H9 (cell line): ENCODE data around the gene PLB1. TPM values are rescaled to one million over a fixed set of nuclear protein-coding genes. Genes with fewer than 3 reads are reported as not detected.

Source experiments
- DNase-seq: peaks from one replicate; pipeline ENCODE4 v3.0.0-alpha.2; 2017
- H2AFZ ChIP-seq: one replicate; pipeline ENCODE4 v1.6.1; 2013; ENCODE audit warnings: mild to moderate bottlenecking, low read length, control low read depth, moderate library complexity
- H2AK5ac ChIP-seq: 2 replicates; pipeline ENCODE4 v1.6.1; 2013; ENCODE audit warnings: low read length, control low read depth, mixed read lengths; ENCODE audit not compliant: insufficient read length
- H2BK120ac ChIP-seq: one replicate; pipeline ENCODE4 v1.6.1; 2013; ENCODE audit warnings: low read depth, mild to moderate bottlenecking, low read length, control low read depth, inconsistent platforms; ENCODE audit not compliant: poor library complexity, severe bottlenecking
- H2BK12ac ChIP-seq: 2 replicates; pipeline ENCODE4 v1.6.1; 2013; ENCODE audit warnings: low read length, control low read depth, mixed read lengths, low read depth; ENCODE audit not compliant: insufficient read length
- H2BK15ac ChIP-seq: 2 replicates; pipeline ENCODE4 v1.6.1; 2013; ENCODE audit warnings: low read depth, low read length, control low read depth
- H2BK20ac ChIP-seq: one replicate; pipeline ENCODE4 v1.6.1; 2013; ENCODE audit warnings: low read depth, mild to moderate bottlenecking, low read length, control low read depth, inconsistent platforms; ENCODE audit not compliant: poor library complexity, severe bottlenecking
- H2BK5ac ChIP-seq: 2 replicates; pipeline ENCODE4 v1.6.1; 2013; ENCODE audit warnings: low read length, control low read depth, mixed read lengths; ENCODE audit not compliant: insufficient read length
- H3K14ac ChIP-seq: 2 replicates; pipeline ENCODE4 v1.6.1; 2013; ENCODE audit warnings: low read length, control low read depth; ENCODE audit not compliant: insufficient read depth
- H3K18ac ChIP-seq: 2 replicates; pipeline ENCODE4 v1.6.1; 2013; ENCODE audit warnings: low read depth, mild to moderate bottlenecking, mixed read lengths, low read length, control low read depth; ENCODE audit not compliant: insufficient read length
- H3K23ac ChIP-seq: 2 replicates; pipeline ENCODE4 v1.6.1; 2013; ENCODE audit warnings: low read length, control low read depth, mixed read lengths, low read depth; ENCODE audit not compliant: insufficient read length
- H3K23me2 ChIP-seq: 2 replicates; pipeline ENCODE4 v1.6.1; 2013; ENCODE audit warnings: low read depth, mild to moderate bottlenecking, mixed read lengths, low read length, control low read depth; ENCODE audit not compliant: insufficient read length, poor library complexity, severe bottlenecking
- H3K27ac ChIP-seq: 2 replicates; pipeline ENCODE4 v1.5.1; 2013; ENCODE audit warnings: low read length, control low read depth, mixed read lengths, low read depth; ENCODE audit not compliant: insufficient read length
- H3K27me3 ChIP-seq: 2 replicates; pipeline ENCODE4 v1.6.1; 2013; ENCODE audit warnings: low read length, control low read depth, inconsistent platforms; ENCODE audit not compliant: insufficient read depth
- H3K4ac ChIP-seq: 2 replicates; pipeline ENCODE4 v1.6.1; 2013; ENCODE audit warnings: low read depth, mild to moderate bottlenecking, control low read depth, inconsistent platforms, low read length, moderate library complexity
- H3K4me1 ChIP-seq: 2 replicates; pipeline ENCODE4 v1.6.1; 2013; ENCODE audit warnings: low read length, control low read depth, inconsistent platforms; ENCODE audit not compliant: insufficient read depth
- H3K4me2 ChIP-seq: 2 replicates; pipeline ENCODE4 v1.6.1; 2013; ENCODE audit warnings: low read length, control low read depth, mixed read lengths; ENCODE audit not compliant: insufficient read length, insufficient read depth
- H3K56ac ChIP-seq: 2 replicates; pipeline ENCODE4 v1.6.1; 2013; ENCODE audit warnings: low read depth, mild to moderate bottlenecking, mixed read lengths, low read length, control low read depth; ENCODE audit not compliant: insufficient read length
- H3K79me1 ChIP-seq: 2 replicates; pipeline ENCODE4 v1.6.1; 2013; ENCODE audit warnings: low read depth, mild to moderate bottlenecking, moderate library complexity, low read length, control low read depth, inconsistent platforms; ENCODE audit not compliant: insufficient read depth, poor library complexity, severe bottlenecking
- H3K79me2 ChIP-seq: 2 replicates; pipeline ENCODE4 v1.6.1; 2013; ENCODE audit warnings: low read length, control low read depth, inconsistent platforms; ENCODE audit not compliant: insufficient read depth
- H3K9ac ChIP-seq: 2 replicates; pipeline ENCODE4 v1.6.1; 2013; ENCODE audit warnings: low read length, control low read depth, mixed read lengths; ENCODE audit not compliant: insufficient read length; ENCODE audit errors: extremely low read depth
- H3K9me3 ChIP-seq: one replicate; pipeline ENCODE4 v1.6.1; 2013; ENCODE audit warnings: low read depth, low read length, inconsistent platforms; ENCODE audit not compliant: control insufficient read depth
- H3T11ph ChIP-seq: one replicate; pipeline ENCODE4 v1.6.1; 2013; ENCODE audit warnings: mild to moderate bottlenecking, low read length, control low read depth, inconsistent platforms
- H4K20me1 ChIP-seq: one replicate; pipeline ENCODE4 v1.6.1; 2013; ENCODE audit not compliant: control insufficient read depth, insufficient read length, insufficient read depth
- H4K5ac ChIP-seq: 2 replicates; pipeline ENCODE4 v1.6.1; 2013; ENCODE audit warnings: low read depth, mild to moderate bottlenecking, mixed read lengths, low read length, control low read depth; ENCODE audit not compliant: insufficient read length
- H4K8ac ChIP-seq: replicated peaks from 2 replicates; pipeline ENCODE4 v1.6.1; 2013; ENCODE audit warnings: low read length, control low read depth, mixed read lengths, low read depth; ENCODE audit not compliant: insufficient read length
- H4K91ac ChIP-seq: 2 replicates; pipeline ENCODE4 v1.6.1; 2013; ENCODE audit warnings: low read depth, mild to moderate bottlenecking, moderate library complexity, mixed read lengths, low read length, control low read depth; ENCODE audit not compliant: insufficient read length
- H3K27ac Mint-ChIP-seq, 3 experiments: 2 replicates in 2 of 3; 3 replicates in 1 of 3; pipeline ENCODE4 v1.8.0; 2020 to 2021; ENCODE audit warnings: mixed read lengths in 3 of 3, mild to moderate bottlenecking in 1 of 3, moderate library complexity in 1 of 3
- H3K27me3 Mint-ChIP-seq: 2 replicates; pipeline ENCODE4 v1.8.0; 2021; ENCODE audit warnings: low read depth, mild to moderate bottlenecking, moderate library complexity, mixed read lengths
- H3K36me3 Mint-ChIP-seq, 3 experiments: 2 replicates in 2 of 3; 3 replicates in 1 of 3; pipeline ENCODE4 v1.8.0; 2020 to 2021; ENCODE audit warnings: low read depth in 3 of 3, mixed read lengths in 3 of 3; ENCODE audit not compliant: insufficient read depth in 1 of 3
- H3K4me1 Mint-ChIP-seq, 2 experiments: 2 replicates each; pipeline ENCODE4 v1.8.0; 2020; ENCODE audit warnings: mixed read lengths in 2 of 2
- H3K4me3 Mint-ChIP-seq, 2 experiments: 2 replicates in 1 of 2; 3 replicates in 1 of 2; pipeline ENCODE4 v1.8.0; 2020 to 2021; ENCODE audit warnings: mild to moderate bottlenecking in 2 of 2, mixed read lengths in 2 of 2, moderate library complexity in 1 of 2
- H3K9me3 Mint-ChIP-seq, 2 experiments: 2 replicates in 1 of 2; 3 replicates in 1 of 2; pipeline ENCODE4 v1.8.0; 2020; ENCODE audit warnings: mild to moderate bottlenecking in 2 of 2, mixed read lengths in 2 of 2, moderate library complexity in 1 of 2
- WGBS: extraction: QIAGEN DNeasy Blood & Tissue Kit; methylation state at CpG from one replicate; pipeline ENCODE4 v1.1.7; 2013; ENCODE audit warnings: missing lambda C conversion rate, low lambda C conversion rate, mixed read lengths; ENCODE audit not compliant: insufficient read length; ENCODE audit errors: extremely low coverage; 5-methylcytosine and 5-hydroxymethylcytosine counted together
- total RNA-seq: library from RNA; stranded (reverse); gene quantifications from 2 replicates; pipeline ENCODE4 v1.2.1, GENCODE V29; 2021
- TF ChIP-seq, protein P1 (sequence below): fragments of 200-600 bp; sonication (generic); conservative IDR thresholded peaks from 3 replicates; pipeline ENCODE4 v1.8.0; 2021; ENCODE audit warnings: antibody characterized with exemption, mild to moderate bottlenecking

The PLB1 gene
- total RNA-seq, 1 experiment from 2014 or later, result not detected

DNA sequence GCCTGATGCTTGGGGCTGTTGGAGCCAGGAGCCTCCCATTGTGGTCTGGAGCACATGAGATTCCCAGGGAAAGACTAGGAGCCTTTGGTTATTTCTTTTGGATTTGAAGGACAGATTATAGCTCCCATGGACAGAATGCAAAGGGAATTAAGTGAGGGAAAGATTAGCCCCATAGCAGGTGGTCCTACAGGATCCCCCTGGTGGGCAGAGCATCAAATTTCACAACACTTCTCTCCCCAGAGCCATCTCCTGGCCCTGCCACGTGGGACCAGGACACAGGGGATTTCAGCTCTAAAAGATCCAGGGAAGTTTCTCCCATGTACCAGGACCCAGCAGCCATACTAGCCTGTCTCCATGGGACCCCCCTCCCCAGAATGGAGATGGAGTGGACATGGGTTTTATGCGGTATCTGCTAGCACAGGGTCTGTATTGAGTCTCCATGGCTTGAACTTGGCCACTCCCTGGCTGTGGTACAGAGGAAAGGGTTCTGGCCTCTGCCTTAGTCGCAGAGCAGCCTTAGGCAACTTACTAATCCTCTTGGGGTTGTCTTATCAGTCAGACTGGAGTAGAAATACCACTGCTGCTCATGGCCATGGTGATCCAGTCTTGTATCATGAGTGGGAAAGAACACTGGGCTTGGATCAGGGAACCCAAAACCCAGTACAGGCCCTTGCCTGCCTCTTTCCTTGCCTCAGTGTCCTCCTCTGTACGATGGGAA is 6.8 kb upstream of the PLB1 start:
- H3K4me2 ChIP-seq, result no peak overlapping the region
- peaks cover 3% of the 10 kb centered on the region; the same call in 1 of the 2 replicates for H3K27me3 Mint-ChIP-seq
- no peak overlapping the region for H2BK20ac ChIP-seq
- H4K8ac ChIP-seq, result no peak overlapping the region
- no peak for DNase-seq
- no peak overlapping the region for H3K27ac Mint-ChIP-seq
- H3K4ac ChIP-seq, result no peak overlapping the region
- no peaks in the 10 kb centered on the region for H3K4me1 ChIP-seq
- peaks cover 7% of the 10 kb centered on the region in 2 experiments; a peak in 3 of 4 replicates for H3K4me1 Mint-ChIP-seq
- WGBS, result no CpG with 5 or more reads among the region's 4 CpGs
- H4K5ac ChIP-seq, result no peak overlapping the region
- no peak overlapping the region for H2AK5ac ChIP-seq
- no peak overlapping the region for H2BK12ac ChIP-seq
- H3K9me3 ChIP-seq, result no peaks in the 10 kb centered on the region
- H3K56ac ChIP-seq, result no peak overlapping the region
- no peaks in the 10 kb centered on the region; a peak in 2 of 5 replicates for H3K9me3 Mint-ChIP-seq
- H3K23ac ChIP-seq, result no peak overlapping the region
- H3K4me3 Mint-ChIP-seq, result no peak overlapping the region
- TF ChIP-seq, protein P1, sequence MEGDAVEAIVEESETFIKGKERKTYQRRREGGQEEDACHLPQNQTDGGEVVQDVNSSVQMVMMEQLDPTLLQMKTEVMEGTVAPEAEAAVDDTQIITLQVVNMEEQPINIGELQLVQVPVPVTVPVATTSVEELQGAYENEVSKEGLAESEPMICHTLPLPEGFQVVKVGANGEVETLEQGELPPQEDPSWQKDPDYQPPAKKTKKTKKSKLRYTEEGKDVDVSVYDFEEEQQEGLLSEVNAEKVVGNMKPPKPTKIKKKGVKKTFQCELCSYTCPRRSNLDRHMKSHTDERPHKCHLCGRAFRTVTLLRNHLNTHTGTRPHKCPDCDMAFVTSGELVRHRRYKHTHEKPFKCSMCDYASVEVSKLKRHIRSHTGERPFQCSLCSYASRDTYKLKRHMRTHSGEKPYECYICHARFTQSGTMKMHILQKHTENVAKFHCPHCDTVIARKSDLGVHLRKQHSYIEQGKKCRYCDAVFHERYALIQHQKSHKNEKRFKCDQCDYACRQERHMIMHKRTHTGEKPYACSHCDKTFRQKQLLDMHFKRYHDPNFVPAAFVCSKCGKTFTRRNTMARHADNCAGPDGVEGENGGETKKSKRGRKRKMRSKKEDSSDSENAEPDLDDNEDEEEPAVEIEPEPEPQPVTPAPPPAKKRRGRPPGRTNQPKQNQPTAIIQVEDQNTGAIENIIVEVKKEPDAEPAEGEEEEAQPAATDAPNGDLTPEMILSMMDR, result peak; percentile 43; the same call in 2 of the 3 replicates
- no peak overlapping the region for H2BK120ac ChIP-seq
- no peak overlapping the region for H3T11ph ChIP-seq
- no peak overlapping the region for H2AFZ ChIP-seq
- H4K20me1 ChIP-seq, result peaks cover 4% of the 10 kb centered on the region
- H2BK5ac ChIP-seq, result no peak overlapping the region
- H3K18ac ChIP-seq, result no peak overlapping the region
- no peak overlapping the region for H2BK15ac ChIP-seq
- no peaks in the 10 kb centered on the region for H3K27me3 ChIP-seq
- no peaks in the 10 kb centered on the region for H3K79me2 ChIP-seq
- no peak overlapping the region for H4K91ac ChIP-seq
- H3K14ac ChIP-seq, result no peak overlapping the region
- H3K23me2 ChIP-seq, result no peaks in the 10 kb centered on the region
- H3K9ac ChIP-seq, result no peak overlapping the region
- H3K79me1 ChIP-seq, result no peaks in the 10 kb centered on the region
- no peaks in the 10 kb centered on the region for H3K36me3 Mint-ChIP-seq
- H3K27ac ChIP-seq, result no peak overlapping the region
